ENCODE data around the gene POLR2I.
"Not testable (repeated sequence)": the region's sequence is repeated elsewhere in the genome, so short reads cannot be mapped to it uniquely, and the experiment has no call there.

POLR2I gene

GRCh38 chr19:36131221-36131620, 16.5 kb upstream of the POLR2I start:
- not testable (repeated sequence) for DNase-seq

GRCh38 chr19:36128392-36128736, 13.7 kb upstream of the POLR2I start:
- no peak for DNase-seq

DNA sequence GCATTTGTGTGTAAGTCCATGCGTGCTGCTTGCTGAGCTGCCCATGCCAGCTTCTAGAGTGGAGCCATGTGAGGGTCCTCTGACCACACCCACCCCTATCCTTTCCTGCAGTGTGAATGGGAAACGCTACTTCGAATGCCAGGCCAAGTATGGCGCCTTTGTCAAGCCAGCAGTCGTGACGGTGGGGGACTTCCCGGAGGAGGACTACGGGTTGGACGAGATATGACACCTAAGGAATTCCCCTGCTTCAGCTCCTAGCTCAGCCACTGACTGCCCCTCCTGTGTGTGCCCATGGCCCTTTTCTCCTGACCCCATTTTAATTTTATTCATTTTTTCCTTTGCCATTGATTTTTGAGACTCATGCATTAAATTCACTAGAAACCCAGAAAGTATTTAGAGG, 10.9 kb upstream of the POLR2I start:
- no peak for DNase-seq

DNA sequence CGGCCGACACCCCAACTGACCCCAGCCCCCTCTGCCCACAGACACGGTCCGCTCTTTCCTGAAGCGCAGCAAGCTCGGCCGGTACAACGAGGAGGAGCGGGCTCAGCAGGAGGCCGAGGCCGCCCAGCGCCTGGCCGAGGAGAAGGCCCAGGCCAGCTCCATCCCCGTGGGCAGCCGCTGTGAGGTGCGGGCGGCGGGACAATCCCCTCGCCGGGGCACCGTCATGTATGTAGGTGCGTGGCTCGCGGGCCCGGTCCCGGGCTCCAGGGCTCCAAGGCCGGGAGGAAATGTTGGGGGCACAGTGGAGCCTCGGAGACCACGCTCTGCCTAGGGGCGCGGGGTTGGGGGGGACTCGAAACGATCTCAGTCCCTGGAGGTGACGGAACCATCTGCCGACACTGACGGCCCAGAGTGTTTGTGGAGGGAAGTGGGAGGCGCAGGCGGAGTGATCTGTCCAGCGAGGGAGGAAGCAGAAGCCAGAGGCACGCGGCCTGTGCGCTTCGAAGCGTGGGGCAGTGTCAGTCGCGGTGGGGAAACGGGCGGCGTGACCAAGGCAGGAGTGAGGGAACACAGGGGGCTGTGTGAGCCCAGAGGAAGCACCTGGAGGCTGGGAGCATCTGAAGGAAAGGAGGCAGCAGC, 6.9 kb upstream of the POLR2I start:
- DNase-seq, result no peak

DNA sequence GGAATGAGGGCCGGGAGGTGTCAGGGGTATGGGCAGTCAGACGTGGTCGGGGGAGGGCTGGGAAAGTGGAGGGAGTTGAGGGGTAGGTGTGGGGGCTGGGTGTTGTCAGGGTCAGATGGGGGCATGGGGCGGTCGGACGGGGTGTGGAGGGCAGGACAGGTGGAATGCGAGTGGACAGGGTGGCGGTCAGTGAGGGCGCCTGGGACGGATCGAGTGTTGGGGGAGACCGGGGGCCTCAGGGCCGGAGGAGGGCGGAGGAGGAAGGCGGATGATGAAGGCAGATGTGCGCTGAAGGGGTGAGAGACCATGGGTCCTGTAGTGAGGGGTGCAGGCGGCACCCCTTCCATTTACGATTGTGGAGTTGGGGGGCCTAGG, 6.3 kb upstream of the POLR2I start:
- DNase-seq, result no peak

DNA sequence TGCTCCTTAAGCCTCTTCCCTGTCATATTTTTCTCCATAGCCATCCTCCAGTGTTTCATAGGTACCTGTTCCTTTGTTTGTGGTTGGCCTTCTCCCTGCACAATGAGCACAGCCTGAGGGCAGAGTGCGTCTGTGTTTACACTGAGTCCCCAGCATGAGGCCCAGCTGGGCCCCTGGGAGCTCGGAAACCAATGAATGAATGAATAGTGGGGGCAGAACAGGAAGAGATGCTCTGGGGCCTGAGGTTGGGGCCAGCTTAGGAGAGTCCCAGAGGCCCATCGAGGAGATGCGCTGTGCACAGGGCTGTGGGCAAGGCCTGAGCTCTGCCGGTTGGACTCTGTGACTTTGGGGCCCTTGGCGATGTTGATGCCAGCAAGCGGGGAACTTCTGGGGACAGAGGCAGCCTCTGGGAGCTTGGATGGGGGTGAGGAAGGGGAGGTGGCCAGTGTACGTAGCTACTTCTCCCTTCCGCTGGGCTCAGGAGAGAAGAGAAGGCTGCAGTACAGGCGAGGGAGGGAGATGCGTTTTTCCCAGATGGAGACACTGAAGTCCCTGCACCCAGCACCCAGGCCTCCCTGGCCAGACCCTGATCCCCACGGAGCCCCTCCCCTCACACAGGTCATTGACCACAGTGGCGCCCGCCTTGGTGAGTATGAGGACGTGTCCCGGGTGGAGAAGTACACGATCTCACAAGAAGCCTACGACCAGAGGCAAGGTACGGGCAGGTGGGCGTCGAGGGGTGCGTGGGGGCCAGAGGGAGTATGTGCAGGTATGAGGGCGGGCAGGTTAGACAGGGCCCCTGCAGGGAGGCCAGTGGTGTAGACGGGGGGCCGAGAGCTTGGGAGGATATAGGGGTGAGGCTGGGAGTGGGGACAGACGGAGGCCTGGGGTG, 5.7 kb upstream of the POLR2I start:
- DNase-seq, result no peak

DNA sequence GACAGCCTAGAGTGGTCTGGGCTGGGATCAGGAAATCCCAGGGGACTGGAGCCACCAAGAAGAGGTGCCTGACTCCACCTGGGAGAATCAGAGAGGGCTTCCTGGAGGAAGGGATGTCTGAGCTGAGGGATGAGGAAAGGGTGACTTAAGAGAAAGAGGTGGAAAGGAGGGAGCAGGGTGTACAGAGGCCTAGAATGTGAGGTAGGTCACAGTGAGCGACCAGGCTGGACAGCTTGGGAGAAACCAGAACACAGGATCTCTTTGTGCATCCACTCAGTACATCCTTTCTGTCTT, 1.6 kb upstream of the POLR2I start:
- no peak for DNase-seq

DNA sequence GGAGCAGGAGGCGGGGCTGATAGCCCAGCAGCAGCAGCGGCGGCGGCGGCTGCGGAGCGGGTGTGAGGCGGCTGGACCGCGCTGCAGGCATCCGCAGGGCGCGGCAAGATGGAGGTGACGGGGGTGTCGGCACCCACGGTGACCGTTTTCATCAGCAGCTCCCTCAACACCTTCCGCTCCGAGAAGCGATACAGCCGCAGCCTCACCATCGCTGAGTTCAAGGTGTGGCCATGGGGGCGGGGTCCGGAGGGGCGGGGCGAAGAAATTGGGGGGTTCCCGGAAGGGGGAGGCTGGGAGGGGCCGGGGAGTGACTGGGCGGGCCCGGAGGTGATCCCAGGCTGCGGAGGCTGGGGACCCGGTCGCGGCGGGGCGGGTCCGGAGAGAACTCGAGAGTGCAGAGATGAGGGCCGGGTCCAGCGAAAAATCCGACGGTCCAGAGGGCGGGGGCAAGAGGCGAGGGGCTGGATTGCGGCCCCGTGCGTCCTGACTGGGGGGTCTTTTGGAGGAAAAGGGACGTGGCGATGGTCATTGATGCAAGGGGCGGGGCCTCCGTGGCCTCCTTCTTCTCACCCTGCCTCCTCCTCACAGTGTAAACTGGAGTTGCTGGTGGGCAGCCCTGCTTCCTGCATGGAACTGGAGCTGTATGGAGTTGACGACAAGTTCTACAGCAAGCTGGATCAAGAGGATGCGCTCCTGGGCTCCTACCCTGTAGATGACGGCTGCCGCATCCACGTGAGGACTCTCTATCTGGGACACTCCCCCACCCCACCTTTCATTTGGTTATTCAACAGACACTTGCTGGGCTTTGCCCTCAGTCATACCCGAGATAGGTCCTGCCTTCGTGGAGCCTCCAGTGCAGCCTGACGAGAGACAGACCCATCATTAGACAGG, 1.0 kb upstream of the POLR2I start, which contains the start of gene TBCB:
Gene TBCB (plus strand): TSS at position 16 of the 891 bp plus-strand sequence. CDS start 93 bp downstream, at position 109.
- peak; percentile 77 for DNase-seq

GRCh38 chr19:36113894-36114720, 568 bp downstream of the POLR2I start:
- peak; percentile 34 for DNase-seq

DNA sequence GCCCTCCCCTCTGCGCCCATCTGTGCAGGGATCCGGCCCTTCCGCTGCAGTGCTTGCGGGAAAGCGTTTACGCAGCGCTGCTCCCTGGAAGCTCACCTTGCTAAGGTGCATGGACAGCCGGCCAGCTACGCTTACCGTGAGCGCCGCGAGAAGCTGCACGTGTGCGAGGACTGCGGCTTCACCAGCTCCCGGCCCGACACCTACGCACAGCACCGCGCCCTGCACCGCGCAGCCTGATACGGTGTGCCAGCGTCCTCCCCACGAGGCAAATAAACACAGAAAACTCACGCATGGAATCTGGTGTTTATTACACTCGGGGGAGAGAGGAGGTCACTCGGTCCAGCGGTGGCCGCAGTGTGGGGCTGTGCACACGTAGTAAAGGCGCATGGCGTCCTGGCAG, 1.2 kb downstream of the POLR2I start:
- no peak for DNase-seq

DNA sequence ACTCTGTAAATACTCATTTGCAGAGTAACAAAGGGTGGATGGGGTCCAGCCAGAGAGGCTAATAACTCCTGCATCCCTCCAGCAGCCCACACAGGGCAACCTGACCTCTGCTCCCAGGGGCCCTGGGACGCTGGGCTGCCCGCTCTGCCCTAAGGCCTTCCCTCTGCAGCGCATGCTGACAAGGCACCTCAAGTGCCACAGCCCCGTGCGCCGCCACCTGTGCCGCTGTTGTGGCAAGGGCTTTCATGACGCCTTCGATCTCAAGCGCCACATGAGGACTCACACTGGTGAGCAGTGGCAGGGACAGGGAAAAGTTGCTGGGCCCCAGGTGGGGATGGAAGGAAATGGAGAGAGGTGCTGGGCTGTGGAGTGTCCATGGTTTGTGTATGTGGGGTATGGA, 2.0 kb downstream of the POLR2I start:
- no peak for DNase-seq

DNA sequence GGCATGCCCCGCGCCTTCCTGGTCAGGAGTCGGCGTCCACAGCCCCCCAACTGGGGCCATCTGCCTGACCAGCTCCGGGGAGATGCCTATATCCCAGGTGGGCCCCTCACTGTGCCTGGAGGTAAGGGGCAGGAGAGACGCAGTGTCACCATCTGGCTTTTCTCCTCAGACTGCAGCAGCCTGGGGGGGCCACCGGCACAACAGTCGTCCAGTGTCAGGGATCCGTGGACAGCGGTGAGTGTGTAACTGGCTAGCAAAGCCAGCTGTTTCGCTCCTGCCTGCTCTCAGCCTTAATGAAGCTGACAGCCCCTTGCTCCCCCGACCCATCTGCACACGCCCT, 3.5 kb downstream of the POLR2I start:
- no peak for DNase-seq

DNA sequence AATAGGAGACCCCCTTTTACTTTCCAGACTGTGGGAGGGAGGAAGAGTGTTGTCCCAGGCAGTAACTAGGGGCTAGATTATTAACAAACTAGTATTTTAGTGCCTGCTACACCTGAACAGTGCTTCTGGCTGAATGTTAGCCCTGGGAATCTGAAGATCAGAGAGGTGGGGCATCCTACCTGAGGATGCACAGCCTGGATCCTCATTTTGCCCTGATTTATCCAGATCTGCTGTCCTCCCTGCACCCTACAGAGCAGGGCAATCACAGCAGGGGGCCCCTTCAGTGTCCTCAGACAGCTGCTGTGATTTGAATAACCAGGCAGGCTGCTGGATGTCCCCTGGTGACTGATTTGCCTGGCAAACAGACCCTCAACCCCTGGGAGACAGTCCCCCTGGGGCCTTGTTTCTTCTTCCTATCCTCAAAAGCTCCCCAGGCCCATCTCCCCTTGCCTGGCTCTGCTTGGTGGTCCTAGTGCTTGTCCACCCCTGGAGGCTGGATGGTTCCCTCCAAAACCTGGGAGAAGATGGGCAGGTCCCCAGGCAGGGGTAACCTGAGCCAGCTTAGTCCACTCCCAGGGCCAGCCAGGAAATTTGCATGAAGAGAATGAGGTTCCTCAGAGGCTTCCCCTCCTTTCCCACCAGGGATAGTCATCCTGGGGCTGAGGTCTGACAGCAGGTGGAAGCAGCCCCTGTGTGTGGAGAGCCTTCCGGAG, 4.0 kb downstream of the POLR2I start, which contains the start of gene OVOL3:
Gene OVOL3 (plus strand): TSS at position 657 of the 713 bp plus-strand sequence. CDS start 60 bp downstream, outside the sequence.
- no peak for DNase-seq

DNA sequence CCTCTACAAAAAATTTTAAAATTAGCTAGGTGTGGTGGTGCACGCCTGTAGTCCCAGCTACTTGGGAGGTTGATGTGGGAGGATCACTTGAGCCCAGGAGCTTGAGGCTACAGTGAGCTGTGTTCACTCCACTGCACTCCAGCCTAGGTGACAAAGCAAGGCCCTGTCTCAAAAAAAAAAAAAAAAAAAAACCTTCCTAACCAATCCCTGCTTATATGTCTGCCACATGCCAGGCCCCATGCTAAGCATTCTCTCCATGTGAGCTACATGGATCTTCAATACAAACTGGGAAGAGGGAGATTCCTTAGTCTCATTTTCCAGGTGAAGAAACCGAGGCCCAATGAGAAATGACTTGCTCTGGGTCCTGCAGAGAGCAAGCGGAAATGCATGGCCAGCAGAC, 6.0 kb downstream of the POLR2I start:
- no peak for DNase-seq

GRCh38 chr19:36106991-36107390, 7.7 kb downstream of the POLR2I start:
- no peak for DNase-seq

DNA sequence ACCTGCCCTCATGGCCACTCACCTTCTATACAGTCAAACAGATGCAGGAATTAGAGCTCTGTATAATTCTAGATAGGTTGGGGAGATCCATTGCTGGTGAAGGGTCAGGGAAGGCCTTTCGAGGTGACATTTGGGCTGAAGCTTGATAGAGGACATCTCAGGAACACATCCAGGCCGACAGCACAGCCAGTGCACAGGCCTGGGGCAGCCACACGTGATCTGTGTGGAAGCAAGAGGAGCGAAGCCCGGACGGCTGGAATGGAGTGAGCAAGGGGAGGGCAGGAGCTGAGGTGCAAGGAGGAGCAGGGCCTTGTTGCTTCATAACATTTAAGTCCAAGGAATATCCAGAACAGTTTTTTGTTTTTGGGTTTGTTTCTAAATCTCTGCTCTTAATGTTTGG, 8.2 kb downstream of the POLR2I start:
- DNase-seq, result no peak

DNA sequence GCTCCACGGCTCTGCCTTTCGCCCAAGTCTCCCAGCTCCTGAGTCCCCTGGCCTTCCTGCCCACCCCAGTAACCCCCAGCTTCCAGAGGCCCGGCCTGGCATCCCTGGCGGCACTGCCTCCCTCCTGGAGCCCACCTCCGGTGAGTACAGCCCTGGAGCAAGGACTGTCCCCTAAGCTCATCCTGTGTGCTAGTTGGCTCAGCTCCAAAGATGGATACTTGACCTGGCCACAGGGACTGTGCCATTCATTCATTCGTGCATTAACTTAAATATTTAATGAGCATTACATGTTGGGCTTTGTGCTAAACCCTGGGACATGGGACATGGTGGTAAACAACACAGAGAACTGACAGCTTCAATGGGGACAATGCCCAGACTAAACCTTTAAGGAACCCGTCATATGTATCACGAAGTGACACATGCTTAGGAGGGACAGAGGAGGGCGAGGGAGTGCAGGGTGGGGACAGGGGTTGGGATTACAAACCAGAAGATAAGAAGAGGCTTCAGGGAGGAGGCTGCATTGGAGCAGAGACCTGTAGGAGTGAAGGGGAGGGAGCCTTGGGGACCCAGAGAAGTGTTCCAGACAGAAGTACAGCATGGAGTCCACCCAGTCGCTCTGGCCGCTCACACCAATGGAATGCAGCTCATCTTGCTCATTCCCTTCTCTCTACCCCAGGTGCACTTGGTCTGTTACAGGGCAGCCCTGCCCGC, 10.7 kb downstream of the POLR2I start:
- DNase-seq, result no peak

DNA sequence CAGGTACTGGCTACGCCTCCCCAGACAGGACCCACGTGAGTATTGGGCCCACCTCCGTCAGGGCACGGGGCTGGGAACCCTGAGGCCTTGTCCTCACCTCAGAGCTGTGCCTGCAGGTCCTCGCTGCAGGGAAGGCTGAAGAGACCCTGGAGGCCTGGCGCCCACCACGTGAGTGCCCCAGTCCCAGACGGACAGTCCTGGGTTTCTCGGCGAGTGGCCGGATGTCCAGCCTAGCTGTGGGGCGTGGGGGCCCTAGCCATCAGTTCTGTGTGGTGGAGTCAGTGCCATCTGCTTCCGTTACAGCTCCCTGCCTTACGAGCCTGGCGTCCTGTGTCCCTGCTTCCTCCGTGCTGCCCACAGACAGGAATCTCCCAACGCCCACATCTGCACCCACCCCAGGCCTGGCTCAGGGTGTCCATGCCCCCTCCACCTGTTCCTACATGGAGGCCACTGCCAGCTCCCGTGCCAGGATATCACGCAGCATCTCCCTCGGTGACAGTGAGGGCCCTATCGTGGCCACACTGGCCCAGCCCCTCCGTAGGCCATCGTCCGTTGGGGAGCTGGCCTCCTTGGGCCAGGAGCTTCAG, 11.5 kb downstream of the POLR2I start:
- DNase-seq, result no peak

DNA sequence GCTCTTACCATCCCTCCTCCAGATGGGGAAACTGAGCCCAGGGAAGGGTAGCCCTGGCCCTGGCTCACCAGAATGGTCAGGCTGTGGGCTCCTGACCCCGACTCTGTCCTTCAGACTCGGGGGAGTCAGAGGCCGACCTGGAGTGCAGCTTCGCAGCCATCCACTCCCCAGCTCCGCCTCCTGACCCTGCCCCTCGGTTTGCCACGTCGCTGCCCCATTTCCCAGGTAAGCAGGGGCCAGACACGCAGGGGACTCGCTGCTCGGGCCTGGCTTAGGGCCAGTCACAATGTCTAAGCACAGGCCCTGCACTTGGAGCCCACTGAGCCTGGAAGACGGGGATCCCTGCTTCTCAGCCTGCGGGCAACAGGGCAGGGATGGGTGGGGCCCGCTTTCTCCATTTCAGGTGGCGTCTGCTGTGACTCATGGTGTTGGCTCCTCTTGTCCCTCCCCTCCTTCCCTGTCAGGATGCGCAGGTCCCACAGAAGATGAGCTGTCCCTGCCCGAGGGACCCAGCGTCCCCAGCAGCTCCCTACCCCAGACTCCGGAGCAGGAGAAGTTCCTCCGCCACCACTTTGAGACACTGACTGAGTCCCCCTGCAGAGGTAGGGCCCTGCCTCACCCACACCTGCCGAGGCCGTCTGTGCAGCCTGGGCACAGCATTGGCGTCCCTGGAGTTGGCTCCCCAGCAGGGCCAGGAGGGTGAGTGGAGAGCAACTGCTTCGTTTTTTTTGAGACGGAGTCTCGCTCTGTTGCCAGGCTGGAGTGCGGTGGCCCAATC, 12.9 kb downstream of the POLR2I start:
- DNase-seq, result no peak

- DNase-seq, result no peak
Measured at GRCh38 chr19:36100476-36100875, 14.2 kb downstream of the POLR2I start.

Data from NCI-H1105 (cell line).